ENCODE data around the gene PLEKHM3.

- TF ChIP-seq EZH2phosphoT487 (IDR thresholded peaks at IDR 0.05; ENCODE audit: insufficient read depth, low read depth): no peak
- TF ChIP-seq EZH2 (IDR thresholded peaks at IDR 0.05; ENCODE audit: insufficient read depth, poor library complexity, severe bottlenecking): no peak
These were observed 233.6 kb downstream of the PLEKHM3 start for GRCh38 chr2:207791579-207792243.
